HepG2 (cell line): ENCODE data around the gene RPTOR.

ENCODE experiments used
- CCDC6 ChIP-seq: sonication (generic); formaldehyde crosslinking; IDR thresholded peaks from 2 replicates; pipeline ENCODE4 v1.8.1; 2022; ENCODE audit warnings: mild to moderate bottlenecking, missing genetic modification reagents, moderate library complexity
- CREM ChIP-seq, 2 experiments: sonication (generic) in 1 of 2; formaldehyde crosslinking in 1 of 2; IDR thresholded peaks; 2 replicates each; pipeline versions ENCODE4 v1.4.0 to v1.6.1; 2016 to 2020; ENCODE audit warnings: antibody characterized with exemption in 1 of 2, mild to moderate bottlenecking in 1 of 2, missing genetic modification reagents in 1 of 2
- EZH2 ChIP-seq: conservative IDR thresholded peaks from 2 replicates; pipeline ENCODE4 v1.6.1; 2012; ENCODE audit warnings: mild to moderate bottlenecking, low read depth, low read length, moderate library complexity
- KDM2A ChIP-seq: sonication (generic); formaldehyde crosslinking; IDR thresholded peaks from 2 replicates; pipeline ENCODE4 v1.4.0; 2020; ENCODE audit warnings: low read depth, missing genetic modification reagents, borderline replicate concordance
- RFX5 ChIP-seq: IDR thresholded peaks from 2 replicates; pipeline ENCODE4 v1.6.1; 2011; ENCODE audit warnings: low read depth, low read length, improper control_type of control experiment
- SSRP1 ChIP-seq: IDR thresholded peaks from 2 replicates; pipeline ENCODE4 v1.6.1; 2016; ENCODE audit warnings: control low read depth
- TBL1XR1 ChIP-seq: fragments of 150-350 bp; IDR thresholded peaks from 2 replicates; pipeline ENCODE4 v1.6.1; 2014; ENCODE audit warnings: borderline replicate concordance, low read length; ENCODE audit not compliant: partially characterized antibody
- ZNF234 ChIP-seq: sonication (generic); formaldehyde crosslinking; conservative IDR thresholded peaks from 2 replicates; pipeline ENCODE4 v1.5.1; 2020; ENCODE audit warnings: mild to moderate bottlenecking, missing genetic modification reagents
- TF ChIP-seq, protein P1 (sequence below): sonication (generic); formaldehyde crosslinking; IDR thresholded peaks from 2 replicates; pipeline ENCODE4 v1.5.0; 2020; ENCODE audit warnings: mild to moderate bottlenecking, missing genetic modification reagents, moderate library complexity
- TF ChIP-seq, protein P2 (sequence below): sonication (generic); formaldehyde crosslinking; IDR thresholded peaks from 2 replicates; pipeline ENCODE4 v1.4.0; 2020; ENCODE audit warnings: mild to moderate bottlenecking, missing genetic modification reagents
- TF ChIP-seq, protein P3 (sequence below): sonication (generic); formaldehyde crosslinking; IDR thresholded peaks from 2 replicates; pipeline ENCODE4 v1.4.0; 2020; ENCODE audit warnings: missing genetic modification reagents, mild to moderate bottlenecking, borderline replicate concordance

DNA sequence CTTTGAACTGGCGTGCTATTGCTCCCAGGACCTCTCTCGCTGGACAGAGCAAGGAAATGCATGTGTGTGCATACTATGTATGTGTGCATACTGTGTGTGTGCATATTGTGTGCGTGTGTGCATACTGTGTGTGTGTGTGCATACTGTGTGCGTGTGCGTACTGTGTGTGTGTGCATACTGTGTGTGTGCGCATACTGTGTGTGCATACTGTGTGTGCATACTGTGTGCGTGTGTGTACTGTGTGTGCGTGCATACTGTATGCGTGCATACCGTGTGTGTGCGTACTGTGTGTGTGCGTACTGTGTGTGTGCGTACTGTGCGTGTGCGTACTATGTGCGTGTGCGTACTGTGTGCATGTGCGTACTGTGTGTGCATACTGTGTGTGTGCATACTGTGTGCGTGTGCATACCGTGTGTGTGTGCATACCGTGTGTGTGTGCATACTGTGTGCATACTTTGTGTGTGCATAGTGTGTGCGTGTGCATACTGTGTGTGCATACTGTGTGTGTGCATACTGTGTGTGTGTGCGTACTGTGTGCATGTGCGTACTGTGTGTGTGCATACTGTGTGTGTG is 89.4 kb downstream of the RPTOR start:
- TF ChIP-seq, protein P1, sequence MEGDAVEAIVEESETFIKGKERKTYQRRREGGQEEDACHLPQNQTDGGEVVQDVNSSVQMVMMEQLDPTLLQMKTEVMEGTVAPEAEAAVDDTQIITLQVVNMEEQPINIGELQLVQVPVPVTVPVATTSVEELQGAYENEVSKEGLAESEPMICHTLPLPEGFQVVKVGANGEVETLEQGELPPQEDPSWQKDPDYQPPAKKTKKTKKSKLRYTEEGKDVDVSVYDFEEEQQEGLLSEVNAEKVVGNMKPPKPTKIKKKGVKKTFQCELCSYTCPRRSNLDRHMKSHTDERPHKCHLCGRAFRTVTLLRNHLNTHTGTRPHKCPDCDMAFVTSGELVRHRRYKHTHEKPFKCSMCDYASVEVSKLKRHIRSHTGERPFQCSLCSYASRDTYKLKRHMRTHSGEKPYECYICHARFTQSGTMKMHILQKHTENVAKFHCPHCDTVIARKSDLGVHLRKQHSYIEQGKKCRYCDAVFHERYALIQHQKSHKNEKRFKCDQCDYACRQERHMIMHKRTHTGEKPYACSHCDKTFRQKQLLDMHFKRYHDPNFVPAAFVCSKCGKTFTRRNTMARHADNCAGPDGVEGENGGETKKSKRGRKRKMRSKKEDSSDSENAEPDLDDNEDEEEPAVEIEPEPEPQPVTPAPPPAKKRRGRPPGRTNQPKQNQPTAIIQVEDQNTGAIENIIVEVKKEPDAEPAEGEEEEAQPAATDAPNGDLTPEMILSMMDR (CRISPR knock-in tag) = no peak
- TF ChIP-seq SSRP1 (CRISPR knock-in tag) (no peak), KDM2A (CRISPR knock-in tag) (no peak), EZH2 (no peak), CREM (IDR thresholded peaks at IDR 0.05) (no peak), CREM (CRISPR knock-in tag; IDR thresholded peaks at IDR 0.05) (no peak), RFX5 (no peak), ZNF234 (CRISPR knock-in tag) (no peak), TBL1XR1 (no peak), CCDC6 (CRISPR knock-in tag) (no peak)
- TF ChIP-seq, protein P2, sequence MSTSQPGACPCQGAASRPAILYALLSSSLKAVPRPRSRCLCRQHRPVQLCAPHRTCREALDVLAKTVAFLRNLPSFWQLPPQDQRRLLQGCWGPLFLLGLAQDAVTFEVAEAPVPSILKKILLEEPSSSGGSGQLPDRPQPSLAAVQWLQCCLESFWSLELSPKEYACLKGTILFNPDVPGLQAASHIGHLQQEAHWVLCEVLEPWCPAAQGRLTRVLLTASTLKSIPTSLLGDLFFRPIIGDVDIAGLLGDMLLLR (CRISPR knock-in tag) = no peak
- TF ChIP-seq, protein P3, sequence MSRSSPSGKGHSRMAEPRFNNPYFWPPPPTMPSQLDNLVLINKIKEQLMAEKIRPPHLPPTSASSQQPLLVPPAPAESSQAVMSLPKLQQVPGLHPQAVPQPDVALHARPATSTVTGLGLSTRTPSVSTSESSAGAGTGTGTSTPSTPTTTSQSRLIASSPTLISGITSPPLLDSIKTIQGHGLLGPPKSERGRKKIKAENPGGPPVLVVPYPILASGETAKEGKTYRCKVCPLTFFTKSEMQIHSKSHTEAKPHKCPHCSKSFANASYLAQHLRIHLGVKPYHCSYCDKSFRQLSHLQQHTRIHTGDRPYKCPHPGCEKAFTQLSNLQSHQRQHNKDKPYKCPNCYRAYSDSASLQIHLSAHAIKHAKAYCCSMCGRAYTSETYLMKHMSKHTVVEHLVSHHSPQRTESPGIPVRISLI = no peak
